Measurements from ENCODE around the gene ZNF432. TPM values are rescaled to one million over a fixed set of nuclear protein-coding genes. Genes with fewer than 3 reads are reported as not detected.
A peak's percentile ranks its signal among the peaks of the same experiment; 100 is the strongest.

The ZNF432 gene
- total and polyA plus RNA-seq, 2 of the 13 experiments (the other 11 are each of a cell fraction or from before 2014, with no cell fraction given), result 4.1 to 8.7 TPM

DNA sequence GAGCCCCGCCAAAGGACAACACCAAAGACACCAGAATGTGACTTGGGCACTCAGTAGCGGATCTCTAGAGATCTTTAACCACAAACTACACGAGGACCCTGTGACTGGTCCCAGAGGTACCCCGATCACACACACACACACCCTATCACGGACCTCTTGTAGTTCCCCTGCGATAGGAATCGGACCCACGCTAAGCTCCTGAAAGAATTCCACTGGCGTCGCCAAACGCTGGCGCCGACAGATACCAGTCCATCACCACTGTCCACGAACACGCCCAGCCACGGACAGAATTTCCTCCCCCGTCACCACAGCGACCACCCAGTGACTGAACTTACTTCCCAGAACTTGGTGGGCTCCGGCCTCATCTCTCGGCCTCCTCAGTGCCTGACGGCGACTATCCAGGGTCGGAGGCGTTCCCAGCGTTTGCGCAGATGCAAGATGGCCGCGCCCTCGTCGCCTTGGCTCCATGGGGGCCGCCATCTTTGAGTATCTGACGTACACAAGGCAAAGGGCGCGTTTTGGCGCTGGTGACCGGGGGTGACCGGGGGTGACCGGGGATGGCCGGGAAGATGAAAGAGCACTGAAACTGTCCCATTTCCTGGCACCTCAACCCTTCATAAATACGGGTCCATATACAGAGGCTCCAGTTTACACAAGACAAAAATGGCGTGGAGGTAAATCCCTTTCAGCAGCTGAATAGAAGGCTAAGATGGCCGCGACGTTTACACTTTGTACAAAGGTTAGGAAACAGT lies 40.7 kb downstream of the ZNF432 start, which contains the start of gene ZNF615 (continued):
- TF ChIP-seq HDAC6 (IDR thresholded peaks at IDR 0.05; ENCODE audit: low read depth, low read length), result no peak
- TF ChIP-seq ZNF205 (CRISPR knock-in tag; IDR thresholded peaks at IDR 0.05), result peak; percentile 30; the same call in 1 of the 2 replicates
- peak; percentile 52; the same call in 1 of the 2 replicates for TF ChIP-seq ELF3 (CRISPR knock-in tag; IDR thresholded peaks at IDR 0.05)
- TF ChIP-seq CHCHD3 (CRISPR knock-in tag; IDR thresholded peaks at IDR 0.05), result no peak
- TF ChIP-seq ZNF747 (CRISPR knock-in tag; IDR thresholded peaks at IDR 0.05; ENCODE audit: borderline replicate concordance), result no peak
- TF ChIP-seq TCF7 (IDR thresholded peaks at IDR 0.05; ENCODE audit: low read depth), result peak; percentile 69; the same call in 1 of the 2 replicates
- peak; percentile 51; the same call in 1 of the 2 replicates for TF ChIP-seq ZMYM3 (CRISPR knock-in tag; IDR thresholded peaks at IDR 0.05)
- TF ChIP-seq PHF8 (CRISPR knock-in tag; IDR thresholded peaks at IDR 0.05), result peak; percentile 84
- no peak for TF ChIP-seq ZNF790 (CRISPR knock-in tag; IDR thresholded peaks at IDR 0.05; ENCODE audit: borderline replicate concordance)
- TF ChIP-seq HOXD1 (CRISPR knock-in tag; IDR thresholded peaks at IDR 0.05), result no peak
- TF ChIP-seq, protein P1, sequence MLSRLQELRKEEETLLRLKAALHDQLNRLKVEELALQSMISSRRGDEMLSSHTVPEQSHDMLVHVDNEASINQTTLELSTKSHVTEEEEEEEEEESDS (CRISPR knock-in tag; IDR thresholded peaks at IDR 0.05; ENCODE audit: borderline replicate concordance), result peak; percentile 87; the same call in 1 of the 2 replicates
- TF ChIP-seq NONO (IDR thresholded peaks at IDR 0.05), result no peak
- TF ChIP-seq NONO (CRISPR knock-in tag; conservative IDR thresholded peaks at IDR 0.05), result peak; percentile 82; the same call in 1 of the 2 replicates
- TF ChIP-seq CREM (IDR thresholded peaks at IDR 0.05), result peak; percentile 85
- no peak for TF ChIP-seq CREM (CRISPR knock-in tag; IDR thresholded peaks at IDR 0.05)
- TF ChIP-seq NFKBIZ (CRISPR knock-in tag; IDR thresholded peaks at IDR 0.05), result no peak; the same call in 1 of the 2 replicates
- peak; percentile 16; the same call in 1 of the 2 replicates for TF ChIP-seq CEBPG (CRISPR knock-in tag; IDR thresholded peaks at IDR 0.05)
- TF ChIP-seq, protein P2, sequence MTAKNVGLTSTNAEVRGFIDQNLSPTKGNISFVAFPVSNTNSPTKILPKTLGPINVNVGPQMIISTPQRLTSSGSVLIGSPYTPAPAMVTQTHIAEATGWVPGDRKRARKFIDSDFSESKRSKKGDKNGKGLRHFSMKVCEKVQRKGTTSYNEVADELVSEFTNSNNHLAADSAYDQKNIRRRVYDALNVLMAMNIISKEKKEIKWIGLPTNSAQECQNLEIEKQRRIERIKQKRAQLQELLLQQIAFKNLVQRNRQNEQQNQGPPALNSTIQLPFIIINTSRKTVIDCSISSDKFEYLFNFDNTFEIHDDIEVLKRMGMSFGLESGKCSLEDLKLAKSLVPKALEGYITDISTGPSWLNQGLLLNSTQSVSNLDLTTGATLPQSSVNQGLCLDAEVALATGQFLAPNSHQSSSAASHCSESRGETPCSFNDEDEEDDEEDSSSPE (CRISPR knock-in tag; IDR thresholded peaks at IDR 0.05), result peak; percentile 66; the same call in 1 of the 2 replicates
- peak; percentile 53; the same call in 1 of the 2 replicates for TF ChIP-seq SMAD3 (CRISPR knock-in tag; IDR thresholded peaks at IDR 0.05)
- TF ChIP-seq PLRG1 (conservative IDR thresholded peaks at IDR 0.05), result no peak
- TF ChIP-seq, protein P3, sequence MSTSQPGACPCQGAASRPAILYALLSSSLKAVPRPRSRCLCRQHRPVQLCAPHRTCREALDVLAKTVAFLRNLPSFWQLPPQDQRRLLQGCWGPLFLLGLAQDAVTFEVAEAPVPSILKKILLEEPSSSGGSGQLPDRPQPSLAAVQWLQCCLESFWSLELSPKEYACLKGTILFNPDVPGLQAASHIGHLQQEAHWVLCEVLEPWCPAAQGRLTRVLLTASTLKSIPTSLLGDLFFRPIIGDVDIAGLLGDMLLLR (CRISPR knock-in tag; IDR thresholded peaks at IDR 0.05), result 0 out of 2 replicates have a peak, but pooled peaks have one; percentile 45
- TF ChIP-seq ZFY (CRISPR knock-in tag; IDR thresholded peaks at IDR 0.05), result peak; percentile 84
- TF ChIP-seq, protein P4, sequence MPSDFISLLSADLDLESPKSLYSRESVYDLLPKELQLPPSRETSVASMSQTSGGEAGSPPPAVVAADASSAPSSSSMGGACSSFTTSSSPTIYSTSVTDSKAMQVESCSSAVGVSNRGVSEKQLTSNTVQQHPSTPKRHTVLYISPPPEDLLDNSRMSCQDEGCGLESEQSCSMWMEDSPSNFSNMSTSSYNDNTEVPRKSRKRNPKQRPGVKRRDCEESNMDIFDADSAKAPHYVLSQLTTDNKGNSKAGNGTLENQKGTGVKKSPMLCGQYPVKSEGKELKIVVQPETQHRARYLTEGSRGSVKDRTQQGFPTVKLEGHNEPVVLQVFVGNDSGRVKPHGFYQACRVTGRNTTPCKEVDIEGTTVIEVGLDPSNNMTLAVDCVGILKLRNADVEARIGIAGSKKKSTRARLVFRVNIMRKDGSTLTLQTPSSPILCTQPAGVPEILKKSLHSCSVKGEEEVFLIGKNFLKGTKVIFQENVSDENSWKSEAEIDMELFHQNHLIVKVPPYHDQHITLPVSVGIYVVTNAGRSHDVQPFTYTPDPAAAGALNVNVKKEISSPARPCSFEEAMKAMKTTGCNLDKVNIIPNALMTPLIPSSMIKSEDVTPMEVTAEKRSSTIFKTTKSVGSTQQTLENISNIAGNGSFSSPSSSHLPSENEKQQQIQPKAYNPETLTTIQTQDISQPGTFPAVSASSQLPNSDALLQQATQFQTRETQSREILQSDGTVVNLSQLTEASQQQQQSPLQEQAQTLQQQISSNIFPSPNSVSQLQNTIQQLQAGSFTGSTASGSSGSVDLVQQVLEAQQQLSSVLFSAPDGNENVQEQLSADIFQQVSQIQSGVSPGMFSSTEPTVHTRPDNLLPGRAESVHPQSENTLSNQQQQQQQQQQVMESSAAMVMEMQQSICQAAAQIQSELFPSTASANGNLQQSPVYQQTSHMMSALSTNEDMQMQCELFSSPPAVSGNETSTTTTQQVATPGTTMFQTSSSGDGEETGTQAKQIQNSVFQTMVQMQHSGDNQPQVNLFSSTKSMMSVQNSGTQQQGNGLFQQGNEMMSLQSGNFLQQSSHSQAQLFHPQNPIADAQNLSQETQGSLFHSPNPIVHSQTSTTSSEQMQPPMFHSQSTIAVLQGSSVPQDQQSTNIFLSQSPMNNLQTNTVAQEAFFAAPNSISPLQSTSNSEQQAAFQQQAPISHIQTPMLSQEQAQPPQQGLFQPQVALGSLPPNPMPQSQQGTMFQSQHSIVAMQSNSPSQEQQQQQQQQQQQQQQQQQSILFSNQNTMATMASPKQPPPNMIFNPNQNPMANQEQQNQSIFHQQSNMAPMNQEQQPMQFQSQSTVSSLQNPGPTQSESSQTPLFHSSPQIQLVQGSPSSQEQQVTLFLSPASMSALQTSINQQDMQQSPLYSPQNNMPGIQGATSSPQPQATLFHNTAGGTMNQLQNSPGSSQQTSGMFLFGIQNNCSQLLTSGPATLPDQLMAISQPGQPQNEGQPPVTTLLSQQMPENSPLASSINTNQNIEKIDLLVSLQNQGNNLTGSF (CRISPR knock-in tag; IDR thresholded peaks at IDR 0.05), result no peak
